ENCODE measurements around the gene LPCAT1. TPM values are rescaled to one million over a fixed set of nuclear protein-coding genes. Genes with fewer than 3 reads are reported as not detected.
A peak's percentile ranks its signal among the peaks of the same experiment; 100 is the strongest.

The LPCAT1 gene
- total RNA-seq, 1 donor from 2014 or later: 475 TPM

DNA sequence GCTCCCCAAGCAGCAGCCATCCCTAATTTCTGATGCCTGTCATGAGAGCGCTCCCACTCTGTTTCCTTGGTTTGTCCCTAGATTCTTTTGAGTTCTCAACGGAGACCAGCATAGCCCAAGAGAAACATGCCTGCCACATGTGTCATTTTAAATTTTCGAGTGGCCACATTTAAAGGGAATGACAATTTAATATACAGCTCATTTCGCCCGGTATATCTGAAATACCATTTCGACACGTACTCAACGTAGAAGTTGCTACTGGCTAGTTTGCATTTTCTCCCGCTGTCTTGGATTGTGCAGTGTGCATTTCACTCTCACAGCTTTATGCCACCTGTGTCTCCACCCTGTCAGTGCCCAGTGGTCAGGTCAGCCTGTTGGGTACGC is 21.0 kb downstream of the LPCAT1 start:
- Histone ChIP-seq H3K4me1 (peaks cover 80% of the 10 kb centered on the region), H3K9me3 (no peaks in the 10 kb centered on the region), H3K27me3 (ENCODE audit: low read depth) (no peaks in the 10 kb centered on the region), H3K36me3 (peaks cover 30% of the 10 kb centered on the region), H3K27ac (peak overlapping the region; percentile 64), H3K4me3 (no peak overlapping the region)
- intact Hi-C loops (cut with DNase I): no loop called here
- ATAC-seq (no peak), DNase-seq (no peak)
- TF ChIP-seq, protein P1, sequence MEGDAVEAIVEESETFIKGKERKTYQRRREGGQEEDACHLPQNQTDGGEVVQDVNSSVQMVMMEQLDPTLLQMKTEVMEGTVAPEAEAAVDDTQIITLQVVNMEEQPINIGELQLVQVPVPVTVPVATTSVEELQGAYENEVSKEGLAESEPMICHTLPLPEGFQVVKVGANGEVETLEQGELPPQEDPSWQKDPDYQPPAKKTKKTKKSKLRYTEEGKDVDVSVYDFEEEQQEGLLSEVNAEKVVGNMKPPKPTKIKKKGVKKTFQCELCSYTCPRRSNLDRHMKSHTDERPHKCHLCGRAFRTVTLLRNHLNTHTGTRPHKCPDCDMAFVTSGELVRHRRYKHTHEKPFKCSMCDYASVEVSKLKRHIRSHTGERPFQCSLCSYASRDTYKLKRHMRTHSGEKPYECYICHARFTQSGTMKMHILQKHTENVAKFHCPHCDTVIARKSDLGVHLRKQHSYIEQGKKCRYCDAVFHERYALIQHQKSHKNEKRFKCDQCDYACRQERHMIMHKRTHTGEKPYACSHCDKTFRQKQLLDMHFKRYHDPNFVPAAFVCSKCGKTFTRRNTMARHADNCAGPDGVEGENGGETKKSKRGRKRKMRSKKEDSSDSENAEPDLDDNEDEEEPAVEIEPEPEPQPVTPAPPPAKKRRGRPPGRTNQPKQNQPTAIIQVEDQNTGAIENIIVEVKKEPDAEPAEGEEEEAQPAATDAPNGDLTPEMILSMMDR (IDR thresholded peaks at IDR 0.05): no peak

DNA sequence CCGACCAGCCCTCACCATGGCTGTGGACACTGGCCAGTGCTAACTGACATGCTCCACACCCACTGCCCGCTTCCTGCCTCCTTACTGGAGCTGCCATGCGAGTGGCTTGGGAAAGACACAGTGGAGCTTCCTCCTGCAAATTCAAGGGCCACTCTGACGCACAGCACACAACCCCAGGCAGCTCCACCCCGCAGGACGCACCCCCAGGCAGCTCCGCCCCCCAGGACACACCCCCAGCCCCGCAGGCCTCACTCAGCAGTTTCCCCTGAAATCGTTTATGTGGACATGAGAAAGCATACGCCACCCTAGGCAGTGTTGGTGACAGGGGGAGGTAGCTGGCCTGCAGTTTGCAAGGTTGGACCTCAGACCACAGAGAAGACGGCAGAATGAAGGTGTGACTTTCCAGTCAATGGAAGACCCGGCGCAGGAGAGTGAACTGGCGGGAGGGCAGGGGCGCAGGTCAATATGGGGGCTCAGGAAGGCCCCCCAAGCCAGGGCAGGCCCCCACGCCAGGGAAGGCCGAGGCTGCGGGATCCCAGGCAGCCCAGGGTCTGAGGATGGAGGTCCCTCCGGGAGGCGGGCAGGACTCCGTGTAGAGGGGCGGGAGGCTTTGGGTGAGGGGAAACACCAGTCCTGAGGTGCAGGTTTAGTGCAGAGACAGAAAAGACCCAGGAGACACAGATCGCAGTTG is 21.6 kb downstream of the LPCAT1 start:
- peak overlapping the region; percentile 58 for H3K27ac ChIP-seq
- H3K36me3 ChIP-seq: peaks cover 35% of the 10 kb centered on the region
- intact Hi-C loops (cut with DNase I): no loop called here
- peak overlapping the region; percentile 6 for H3K4me3 ChIP-seq
- H3K9me3 ChIP-seq: no peaks in the 10 kb centered on the region
- peak; percentile 81 to 89 for ATAC-seq
- peak; percentile 87 for DNase-seq
- TF ChIP-seq, protein P1 (IDR thresholded peaks at IDR 0.05): no peak
- peaks cover 77% of the 10 kb centered on the region for H3K4me1 ChIP-seq
- H3K27me3 ChIP-seq (ENCODE audit: low read depth): no peaks in the 10 kb centered on the region

DNA sequence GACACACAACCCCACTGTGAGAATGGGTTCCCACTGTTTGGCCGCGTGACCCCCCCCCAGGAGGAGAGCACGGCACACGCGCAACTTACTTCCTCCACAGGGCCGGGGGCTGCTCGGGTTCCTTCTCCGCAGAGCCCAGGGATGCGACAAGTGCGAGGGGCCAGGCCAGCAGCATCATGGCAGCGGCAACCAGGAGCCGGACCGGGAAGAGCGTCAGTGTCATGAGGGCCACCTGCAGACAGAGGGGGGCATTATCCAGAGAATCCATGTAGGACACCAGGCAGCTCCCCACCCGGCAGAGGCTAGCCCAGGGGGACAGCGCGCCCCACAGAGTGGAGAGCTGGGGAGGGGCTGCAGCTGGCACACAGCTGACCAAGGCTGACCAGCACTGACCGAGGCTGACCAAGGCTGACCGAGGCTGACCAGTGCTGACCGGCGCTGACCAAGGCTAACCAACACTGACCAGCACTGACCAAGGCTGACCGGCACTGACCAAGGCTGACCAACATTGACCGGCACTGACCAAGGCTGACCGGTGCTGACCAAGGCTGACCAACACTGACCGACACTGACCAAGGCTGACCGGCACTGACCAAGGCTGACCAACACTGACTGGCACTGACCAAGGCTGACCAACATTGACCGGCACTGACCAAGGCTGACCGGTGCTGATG is 22.3 kb downstream of the LPCAT1 start:
- peaks cover 73% of the 10 kb centered on the region for H3K4me1 ChIP-seq
- DNase-seq (no peak), ATAC-seq (no peak)
- H3K9me3 ChIP-seq: no peaks in the 10 kb centered on the region
- peaks cover 35% of the 10 kb centered on the region for H3K36me3 ChIP-seq
- TF ChIP-seq, protein P1 (IDR thresholded peaks at IDR 0.05): no peak
- no peak overlapping the region for H3K27ac ChIP-seq
- H3K4me3 ChIP-seq: no peak overlapping the region
- intact Hi-C loops (cut with DNase I): no loop called here
- no peaks in the 10 kb centered on the region for H3K27me3 ChIP-seq (ENCODE audit: low read depth)

DNA sequence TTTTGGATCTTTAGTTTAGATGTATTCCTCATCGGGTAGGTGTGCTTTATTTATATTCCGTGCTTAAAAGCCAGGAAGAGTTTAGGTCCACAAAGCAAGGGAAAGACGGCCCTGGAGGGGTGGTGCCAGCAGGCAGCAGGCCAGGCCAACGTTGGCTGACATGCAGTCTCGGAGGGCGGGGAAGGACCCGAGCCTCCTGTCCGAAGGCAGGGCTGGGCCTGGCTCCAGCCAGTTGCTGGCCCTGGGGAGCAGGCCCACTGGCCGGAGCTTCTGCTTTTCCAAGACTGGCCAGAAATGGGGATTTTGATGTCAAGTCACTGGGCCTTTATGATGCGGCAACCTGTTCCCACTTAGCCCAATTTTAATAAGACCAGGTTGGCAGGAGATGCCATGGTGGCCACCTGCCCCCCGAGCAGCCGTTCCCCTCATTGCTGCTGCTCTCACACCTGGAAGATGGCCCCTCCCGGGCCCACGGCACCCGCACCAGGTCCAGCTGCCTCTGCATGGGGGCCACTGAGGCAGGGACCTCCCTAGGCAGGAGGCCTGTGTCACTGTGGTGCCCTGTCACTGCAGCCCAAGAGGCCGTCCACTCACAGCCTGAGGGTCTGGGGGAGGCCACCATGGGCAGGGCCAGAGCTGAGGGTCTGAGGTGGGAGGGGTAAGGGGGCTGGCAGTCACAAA is 23.2 kb downstream of the LPCAT1 start:
- H3K27ac ChIP-seq: no peak overlapping the region
- peaks cover 73% of the 10 kb centered on the region for H3K4me1 ChIP-seq
- H3K27me3 ChIP-seq (ENCODE audit: low read depth): no peaks in the 10 kb centered on the region
- peak; percentile 43 to 76 for ATAC-seq
- H3K4me3 ChIP-seq: no peak overlapping the region
- intact Hi-C loops (cut with DNase I): no loop called here
- TF ChIP-seq, protein P1 (IDR thresholded peaks at IDR 0.05): no peak
- H3K9me3 ChIP-seq: no peaks in the 10 kb centered on the region
- peak; percentile 81 for DNase-seq
- peaks cover 39% of the 10 kb centered on the region for H3K36me3 ChIP-seq

DNA sequence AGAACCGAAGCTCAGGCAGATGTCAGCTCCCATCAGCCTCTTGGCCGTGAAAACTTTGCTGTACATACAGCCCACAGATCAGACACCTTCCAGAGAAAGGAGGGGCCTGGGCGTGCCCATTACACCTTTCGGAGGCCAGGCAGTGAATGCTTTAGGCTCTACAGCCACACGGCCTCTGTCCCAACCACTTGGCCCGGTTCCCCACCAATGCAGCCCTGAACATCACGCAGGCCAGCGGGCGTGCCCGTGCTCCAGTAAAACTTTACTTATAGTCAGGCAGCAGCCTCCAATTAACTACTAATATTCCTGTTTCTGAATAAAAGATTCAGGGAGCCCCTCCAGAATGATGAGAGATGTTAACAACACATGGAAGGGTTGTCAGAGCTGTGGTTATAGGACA is 23.9 kb downstream of the LPCAT1 start:
- peaks cover 44% of the 10 kb centered on the region for H3K36me3 ChIP-seq
- intact Hi-C loops (cut with DNase I): no loop called here
- H3K27ac ChIP-seq: no peak overlapping the region
- H3K4me1 ChIP-seq: peaks cover 69% of the 10 kb centered on the region
- ATAC-seq (no peak), DNase-seq (no peak)
- no peaks in the 10 kb centered on the region for H3K27me3 ChIP-seq (ENCODE audit: low read depth)
- no peak overlapping the region for H3K4me3 ChIP-seq
- no peaks in the 10 kb centered on the region for H3K9me3 ChIP-seq
- TF ChIP-seq, protein P1 (IDR thresholded peaks at IDR 0.05): no peak

All from lower lobe of right lung (tissue), 2 donors.